ENCODE measurements around the gene FCF1. TPM values are rescaled to one million over a fixed set of nuclear protein-coding genes. Genes with fewer than 3 reads are reported as not detected.

Gene FCF1
- polyA plus RNA-seq, 1 of the 3 experiments (the other 2 are of a cell fraction): 42.6 TPM

DNA sequence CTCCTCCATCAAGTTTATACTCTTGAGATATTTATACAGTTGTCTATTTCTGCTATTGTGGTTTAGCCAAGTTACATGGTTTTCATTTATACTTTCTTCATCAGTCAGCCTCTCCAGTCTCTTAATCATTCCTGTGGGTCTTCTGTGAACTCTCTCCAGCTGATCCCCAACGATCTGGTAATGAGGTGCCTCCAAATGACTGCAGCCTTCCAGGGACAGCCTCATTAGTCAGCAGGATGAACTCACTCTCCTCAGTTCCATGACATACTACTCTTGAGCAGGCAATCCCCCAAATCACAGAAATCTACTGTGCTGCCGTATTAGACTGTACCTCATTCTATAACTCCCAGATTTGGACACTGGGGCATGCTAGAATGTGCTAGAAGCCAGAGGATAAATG is 15.4 kb upstream of the FCF1 start:
- Histone ChIP-seq H3K4me1 (ENCODE audit: control insufficient read depth in 1 of 2, insufficient read depth in 2 of 2, low read depth in 1 of 2, low read length in 1 of 2) (peaks cover 0 to 14% of the 10 kb centered on the region in 2 experiments; a peak in 1 of 4 replicates), H4K20me1 (ENCODE audit: insufficient read depth) (peaks cover 32% of the 10 kb centered on the region), H3K4me3 (ENCODE audit: low read depth in 2 of 2, low read length in 1 of 2) (no peak overlapping the region), H3K36me3 (replicated peaks in 1 of 2; ENCODE audit: control insufficient read depth in 1 of 2, insufficient read depth in 2 of 2, low read length in 1 of 2) (peaks cover 13 to 49% of the 10 kb centered on the region in 2 experiments), H3K4me2 (0 out of 2 replicates have a peak overlapping the region, but pooled peaks have one; percentile 43), H3K9ac (no peak overlapping the region), H3F3A (replicated peaks; ENCODE audit: insufficient read depth) (peaks cover 21% of the 10 kb centered on the region), H3K79me2 (ENCODE audit: insufficient read depth) (peaks cover 100% of the 10 kb centered on the region), H3K9me3 (no peaks in the 10 kb centered on the region), H3K9me2 (no peaks in the 10 kb centered on the region), H3K27me3 (ENCODE audit: insufficient read depth) (no peaks in the 10 kb centered on the region), H3K27ac (ENCODE audit: low read depth in 2 of 2, low read length in 1 of 2) (peak overlapping the region in 1 of 2 experiments; percentile 37; a peak in 2 of 4 replicates), H2AFZ (ENCODE audit: low read depth) (no peak overlapping the region)
- ChIA-PET CTCF (interaction anchor here (1.0 kb wide), 1 partner anchor 72 kb away, joined by 3 read pairs; no protein-coding TSS in a partner anchor), POLR2A (no interaction called here)
- WGBS (ENCODE audit: low lambda C conversion rate): 70% methylated on average over 2 of the region's 2 CpGs
- DNase-seq: no peak
- TF ChIP-seq, protein P1, sequence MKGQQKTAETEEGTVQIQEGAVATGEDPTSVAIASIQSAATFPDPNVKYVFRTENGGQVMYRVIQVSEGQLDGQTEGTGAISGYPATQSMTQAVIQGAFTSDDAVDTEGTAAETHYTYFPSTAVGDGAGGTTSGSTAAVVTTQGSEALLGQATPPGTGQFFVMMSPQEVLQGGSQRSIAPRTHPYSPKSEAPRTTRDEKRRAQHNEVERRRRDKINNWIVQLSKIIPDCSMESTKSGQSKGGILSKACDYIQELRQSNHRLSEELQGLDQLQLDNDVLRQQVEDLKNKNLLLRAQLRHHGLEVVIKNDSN (IDR thresholded peaks at IDR 0.05; ENCODE audit: borderline replicate concordance, low read depth): no peak
- TF ChIP-seq FOXJ3 (CRISPR knock-in tag; IDR thresholded peaks at IDR 0.05) (no peak), MEF2A (IDR thresholded peaks at IDR 0.05; ENCODE audit: borderline replicate concordance, low read depth) (no peak), RCOR1 (IDR thresholded peaks at IDR 0.05; ENCODE audit: low read length) (no peak), SMC3 (IDR thresholded peaks at IDR 0.05; ENCODE audit: low read depth, low read length) (no peak)

DNA sequence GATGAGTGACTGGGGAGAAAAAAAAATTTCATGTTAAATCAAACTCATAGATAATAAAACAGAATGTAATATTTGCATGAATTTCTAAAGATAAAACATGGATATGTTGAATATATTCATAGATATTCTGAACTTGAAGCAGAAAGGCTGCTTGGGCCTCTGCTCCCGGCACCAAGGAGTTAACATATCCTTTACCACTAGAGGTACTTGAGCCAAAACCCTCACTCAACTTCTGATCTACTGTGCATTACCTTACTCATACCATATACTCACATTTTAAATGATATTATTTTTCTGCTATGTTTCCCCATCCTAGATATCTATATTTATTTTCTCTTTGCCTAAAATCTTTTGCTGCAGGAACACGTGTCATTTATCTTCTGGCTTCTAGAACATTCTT is 15.0 kb upstream of the FCF1 start:
- Histone ChIP-seq H3K4me2 (0 out of 2 replicates have a peak overlapping the region, but pooled peaks have one; percentile 43), H3F3A (replicated peaks; ENCODE audit: insufficient read depth) (peaks cover 21% of the 10 kb centered on the region), H3K27ac (ENCODE audit: low read depth in 2 of 2, low read length in 1 of 2) (peak overlapping the region in 1 of 2 experiments; percentile 37; a peak in 2 of 4 replicates), H3K36me3 (replicated peaks in 1 of 2; ENCODE audit: control insufficient read depth in 1 of 2, insufficient read depth in 2 of 2, low read length in 1 of 2) (peaks cover 13 to 52% of the 10 kb centered on the region in 2 experiments), H3K4me3 (ENCODE audit: low read depth in 2 of 2, low read length in 1 of 2) (no peak overlapping the region), H3K9me2 (no peaks in the 10 kb centered on the region), H3K27me3 (ENCODE audit: insufficient read depth) (no peaks in the 10 kb centered on the region), H4K20me1 (ENCODE audit: insufficient read depth) (peaks cover 27% of the 10 kb centered on the region), H3K79me2 (ENCODE audit: insufficient read depth) (peaks cover 100% of the 10 kb centered on the region), H3K4me1 (ENCODE audit: control insufficient read depth in 1 of 2, insufficient read depth in 2 of 2, low read depth in 1 of 2, low read length in 1 of 2) (peaks cover 0 to 14% of the 10 kb centered on the region in 2 experiments; a peak in 1 of 4 replicates), H3K9me3 (no peaks in the 10 kb centered on the region), H2AFZ (ENCODE audit: low read depth) (no peak overlapping the region), H3K9ac (no peak overlapping the region)
- WGBS (ENCODE audit: low lambda C conversion rate): 96% methylated on average over 2 of the region's 2 CpGs
- DNase-seq: no peak
- ChIA-PET CTCF (no interaction called here), POLR2A (no interaction called here)
- no peak for TF ChIP-seq SIN3A (IDR thresholded peaks at IDR 0.05; ENCODE audit: borderline replicate concordance, low read depth, low read length)
- TF ChIP-seq SMC3 (IDR thresholded peaks at IDR 0.05; ENCODE audit: low read depth, low read length): no peak
- TF ChIP-seq, protein P2, sequence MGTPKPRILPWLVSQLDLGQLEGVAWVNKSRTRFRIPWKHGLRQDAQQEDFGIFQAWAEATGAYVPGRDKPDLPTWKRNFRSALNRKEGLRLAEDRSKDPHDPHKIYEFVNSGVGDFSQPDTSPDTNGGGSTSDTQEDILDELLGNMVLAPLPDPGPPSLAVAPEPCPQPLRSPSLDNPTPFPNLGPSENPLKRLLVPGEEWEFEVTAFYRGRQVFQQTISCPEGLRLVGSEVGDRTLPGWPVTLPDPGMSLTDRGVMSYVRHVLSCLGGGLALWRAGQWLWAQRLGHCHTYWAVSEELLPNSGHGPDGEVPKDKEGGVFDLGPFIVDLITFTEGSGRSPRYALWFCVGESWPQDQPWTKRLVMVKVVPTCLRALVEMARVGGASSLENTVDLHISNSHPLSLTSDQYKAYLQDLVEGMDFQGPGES (IDR thresholded peaks at IDR 0.05; ENCODE audit: low read depth, low read length): no peak
- TF ChIP-seq EZH2phosphoT487 (IDR thresholded peaks at IDR 0.05; ENCODE audit: borderline replicate concordance, low read depth): no peak
- no peak for TF ChIP-seq POLR2AphosphoS5 (IDR thresholded peaks at IDR 0.05; ENCODE audit: low read depth, low read length)
- TF ChIP-seq MEF2A (IDR thresholded peaks at IDR 0.05; ENCODE audit: borderline replicate concordance, low read depth): no peak
- TF ChIP-seq RXRA (IDR thresholded peaks at IDR 0.05; ENCODE audit: borderline replicate concordance, low read depth): no peak
- TF ChIP-seq, protein P3, sequence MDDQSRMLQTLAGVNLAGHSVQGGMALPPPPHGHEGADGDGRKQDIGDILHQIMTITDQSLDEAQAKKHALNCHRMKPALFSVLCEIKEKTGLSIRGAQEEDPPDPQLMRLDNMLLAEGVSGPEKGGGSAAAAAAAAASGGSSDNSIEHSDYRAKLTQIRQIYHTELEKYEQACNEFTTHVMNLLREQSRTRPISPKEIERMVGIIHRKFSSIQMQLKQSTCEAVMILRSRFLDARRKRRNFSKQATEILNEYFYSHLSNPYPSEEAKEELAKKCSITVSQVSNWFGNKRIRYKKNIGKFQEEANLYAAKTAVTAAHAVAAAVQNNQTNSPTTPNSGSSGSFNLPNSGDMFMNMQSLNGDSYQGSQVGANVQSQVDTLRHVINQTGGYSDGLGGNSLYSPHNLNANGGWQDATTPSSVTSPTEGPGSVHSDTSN (IDR thresholded peaks at IDR 0.05): no peak
- TF ChIP-seq, protein P4, sequence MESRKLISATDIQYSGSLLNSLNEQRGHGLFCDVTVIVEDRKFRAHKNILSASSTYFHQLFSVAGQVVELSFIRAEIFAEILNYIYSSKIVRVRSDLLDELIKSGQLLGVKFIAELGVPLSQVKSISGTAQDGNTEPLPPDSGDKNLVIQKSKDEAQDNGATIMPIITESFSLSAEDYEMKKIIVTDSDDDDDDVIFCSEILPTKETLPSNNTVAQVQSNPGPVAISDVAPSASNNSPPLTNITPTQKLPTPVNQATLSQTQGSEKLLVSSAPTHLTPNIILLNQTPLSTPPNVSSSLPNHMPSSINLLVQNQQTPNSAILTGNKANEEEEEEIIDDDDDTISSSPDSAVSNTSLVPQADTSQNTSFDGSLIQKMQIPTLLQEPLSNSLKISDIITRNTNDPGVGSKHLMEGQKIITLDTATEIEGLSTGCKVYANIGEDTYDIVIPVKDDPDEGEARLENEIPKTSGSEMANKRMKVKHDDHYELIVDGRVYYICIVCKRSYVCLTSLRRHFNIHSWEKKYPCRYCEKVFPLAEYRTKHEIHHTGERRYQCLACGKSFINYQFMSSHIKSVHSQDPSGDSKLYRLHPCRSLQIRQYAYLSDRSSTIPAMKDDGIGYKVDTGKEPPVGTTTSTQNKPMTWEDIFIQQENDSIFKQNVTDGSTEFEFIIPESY (IDR thresholded peaks at IDR 0.05; ENCODE audit: borderline replicate concordance, low read depth): no peak

Data from SK-N-SH (cell line).